AG09319 (cell line): ENCODE measurements around the gene ZNF341.
"Not testable (repeated sequence)": the region's sequence is repeated elsewhere in the genome, so short reads cannot be mapped to it uniquely, and the experiment has no call there.

Source experiments
- DNase-seq: peaks from one replicate; pipeline ENCODE4 v3.0.0-alpha.2; 2010; ENCODE audit warnings: low read depth; ENCODE audit errors: extremely low read depth
- CTCF ChIP-seq: IDR thresholded peaks from 2 replicates; pipeline ENCODE4 v1.5.1; 2011; ENCODE audit warnings: low read depth, mild to moderate bottlenecking, inconsistent platforms, low read length, moderate library complexity

ZNF341 gene

GRCh38 chr20:33753143-33753542 lies 21.3 kb downstream of the ZNF341 start:
- TF ChIP-seq CTCF: no peak
- no peak for DNase-seq

GRCh38 chr20:33753763-33754162 lies 22.0 kb downstream of the ZNF341 start:
- TF ChIP-seq CTCF: no peak
- no peak for DNase-seq

GRCh38 chr20:33755936-33756490 lies 24.2 kb downstream of the ZNF341 start:
- DNase-seq: not testable (repeated sequence)

- no peak for DNase-seq
- TF ChIP-seq CTCF: no peak
Observed at GRCh38 chr20:33757046-33757445, 25.2 kb downstream of the ZNF341 start.

- DNase-seq: no peak
- no peak for TF ChIP-seq CTCF
Observed at GRCh38 chr20:33757458-33757857, 25.7 kb downstream of the ZNF341 start.

- no peak for DNase-seq
- no peak for TF ChIP-seq CTCF
Observed at GRCh38 chr20:33761698-33762250, 30.0 kb downstream of the ZNF341 start.

GRCh38 chr20:33765099-33765498 lies 33.3 kb downstream of the ZNF341 start:
- no peak for TF ChIP-seq CTCF
- no peak for DNase-seq

- DNase-seq: no peak
- TF ChIP-seq CTCF: no peak
Observed at GRCh38 chr20:33765592-33765991, 33.8 kb downstream of the ZNF341 start.
